Measurements from ENCODE around the gene JAG1. TPM values are rescaled to one million over a fixed set of nuclear protein-coding genes. Genes with fewer than 3 reads are reported as not detected.

The JAG1 gene
- total and polyA plus RNA-seq, 4 donors = 11.9 to 70.3 (median 46.8) TPM

- 56 to 59% methylated on average over 6 of the region's 6 CpGs for WGBS, 2 donors
- Histone ChIP-seq H3K9ac (ENCODE audit: insufficient read depth in 1 of 2, low read length in 2 of 2) (no peak overlapping the region), H3K36me3 (ENCODE audit: control insufficient read depth in 4 of 4, insufficient read depth in 4 of 4, low read length in 4 of 4) (peaks cover 0 to 41% (median 26%) of the 10 kb centered on the region in 4 donors), H3K4me1 (ENCODE audit: control insufficient read depth in 5 of 5, insufficient read depth in 5 of 5, low read length in 5 of 5) (peaks cover 11 to 41% (median 19%) of the 10 kb centered on the region in 5 donors), H3K27ac (ENCODE audit: low read depth in 1 of 2, low read length in 1 of 2) (peak overlapping the region in 1 of 2 donors; percentile 5), H3K27me3 (ENCODE audit: control insufficient read depth in 3 of 3, insufficient read depth in 3 of 3, low read length in 2 of 3) (no peaks in the 10 kb centered on the region), H3K9me3 (ENCODE audit: control insufficient read depth in 4 of 4, insufficient read depth in 3 of 4, low read length in 3 of 4) (no peaks in the 10 kb centered on the region), H3K4me3 (no peak overlapping the region)
- DNase-seq = peak in 1 of 3 donors; percentile 30
- no peak for TF ChIP-seq CTCF (IDR thresholded peaks at IDR 0.05; ENCODE audit: control extremely low read depth, extremely low read depth)
- no peak for ATAC-seq (ENCODE audit: insufficient read depth, low FRiP score)
Measured at GRCh38 chr20:10665791-10666190, 8.0 kb downstream of the JAG1 start.

GRCh38 chr20:10665027-10665561, 8.7 kb downstream of the JAG1 start:
- Histone ChIP-seq H3K27ac (ENCODE audit: low read depth in 1 of 2, low read length in 1 of 2) (no peak overlapping the region), H3K9me3 (ENCODE audit: control insufficient read depth in 4 of 4, insufficient read depth in 3 of 4, low read length in 3 of 4) (no peaks in the 10 kb centered on the region), H3K27me3 (ENCODE audit: control insufficient read depth in 3 of 3, insufficient read depth in 3 of 3, low read length in 2 of 3) (no peaks in the 10 kb centered on the region), H3K4me3 (no peak overlapping the region), H3K36me3 (ENCODE audit: control insufficient read depth in 4 of 4, insufficient read depth in 4 of 4, low read length in 4 of 4) (peaks cover 0 to 46% (median 30%) of the 10 kb centered on the region in 4 donors), H3K9ac (ENCODE audit: insufficient read depth in 1 of 2, low read length in 2 of 2) (no peak overlapping the region), H3K4me1 (ENCODE audit: control insufficient read depth in 5 of 5, insufficient read depth in 5 of 5, low read length in 5 of 5) (peaks cover 11 to 40% (median 21%) of the 10 kb centered on the region in 5 donors)
- ATAC-seq (ENCODE audit: insufficient read depth, low FRiP score) (no peak), DNase-seq (peak in 1 of 3 donors; percentile 39)
- no peak for TF ChIP-seq CTCF (IDR thresholded peaks at IDR 0.05; ENCODE audit: control extremely low read depth, extremely low read depth)
- 55 to 72% methylated on average over 7 of the region's 7 CpGs for WGBS, 2 donors

GRCh38 chr20:10663756-10664155, 10.0 kb downstream of the JAG1 start:
- Histone ChIP-seq H3K36me3 (ENCODE audit: control insufficient read depth in 4 of 4, insufficient read depth in 4 of 4, low read length in 4 of 4) (peaks cover 0 to 44% (median 29%) of the 10 kb centered on the region in 4 donors), H3K9ac (ENCODE audit: insufficient read depth in 1 of 2, low read length in 2 of 2) (no peak overlapping the region), H3K4me1 (ENCODE audit: control insufficient read depth in 5 of 5, insufficient read depth in 5 of 5, low read length in 5 of 5) (peaks cover 9 to 35% (median 19%) of the 10 kb centered on the region in 5 donors), H3K9me3 (ENCODE audit: control insufficient read depth in 4 of 4, insufficient read depth in 3 of 4, low read length in 3 of 4) (no peaks in the 10 kb centered on the region), H3K27ac (ENCODE audit: low read depth in 1 of 2, low read length in 1 of 2) (peak overlapping the region in 1 of 2 donors; percentile 28), H3K4me3 (no peak overlapping the region), H3K27me3 (ENCODE audit: control insufficient read depth in 3 of 3, insufficient read depth in 3 of 3, low read length in 2 of 3) (no peaks in the 10 kb centered on the region)
- ATAC-seq (ENCODE audit: insufficient read depth, low FRiP score) (no peak), DNase-seq (no peak)
- WGBS, 2 donors = 81% methylated on average over 8 of the region's 8 CpGs
- no peak for TF ChIP-seq CTCF (IDR thresholded peaks at IDR 0.05; ENCODE audit: control extremely low read depth, extremely low read depth)
